ENCODE results near the gene MGMT.

GRCh38 chr10:129605266-129605985 lies 138.4 kb downstream of the MGMT start:
- no peak for TF ChIP-seq CTCF (IDR thresholded peaks at IDR 0.05)
- TF ChIP-seq POLR2A (IDR thresholded peaks at IDR 0.05), result no peak

Measured in testis (tissue), 2 donors.